GM12872 (cell line): ENCODE data around the gene WIPF3.

Experiments
- TF ChIP-seq, protein P1 (sequence below): IDR thresholded peaks from 3 replicates; pipeline ENCODE4 v1.5.1; 2011; ENCODE audit warnings: low read depth, mild to moderate bottlenecking, low read length, moderate library complexity; ENCODE audit not compliant: insufficient read depth

Gene WIPF3

DNA sequence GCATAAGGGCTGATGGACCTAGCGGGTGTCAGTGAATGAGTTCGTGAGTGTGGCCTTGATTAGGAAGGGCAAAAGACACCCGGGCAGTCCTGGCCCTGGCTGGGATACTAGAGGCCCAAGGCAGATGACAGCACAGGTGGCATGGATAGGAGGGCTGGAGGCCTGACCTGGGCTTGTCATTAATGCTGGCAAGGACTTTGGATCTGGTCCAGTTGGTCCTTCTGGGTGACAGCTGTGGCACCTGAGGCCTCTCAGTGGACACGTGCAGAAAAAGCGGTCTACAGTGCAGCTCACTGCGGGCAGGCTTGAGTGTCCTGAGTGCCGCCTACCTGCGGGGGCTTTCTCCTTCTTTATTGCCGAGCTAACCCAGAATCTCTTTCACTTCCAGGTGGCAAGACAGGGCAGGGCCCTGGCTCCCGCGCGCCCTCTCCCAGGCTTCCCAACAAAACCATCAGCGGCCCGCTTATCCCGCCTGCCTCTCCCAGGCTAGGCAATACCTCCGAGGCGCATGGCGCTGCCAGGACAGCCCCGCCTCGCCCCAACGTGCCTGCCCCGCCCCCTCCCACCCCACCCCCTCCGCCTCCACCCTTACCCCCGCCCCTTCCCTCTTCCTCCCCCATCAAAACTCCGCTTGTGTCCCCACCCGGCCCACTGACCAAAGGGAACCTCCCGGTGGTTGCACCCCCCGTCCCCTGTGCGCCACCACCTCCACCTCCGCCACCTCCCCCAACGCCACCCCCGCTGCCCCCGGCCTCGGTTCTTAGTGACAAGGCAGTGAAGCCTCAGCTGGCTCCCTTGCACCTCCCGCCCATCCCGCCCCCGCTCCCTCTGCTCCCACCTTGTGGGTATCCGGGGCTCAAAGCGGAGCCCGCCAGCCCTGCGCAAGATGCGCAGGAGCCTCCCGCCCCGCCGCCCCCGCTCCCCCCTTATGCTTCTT, 77.4 kb downstream of the WIPF3 start:
- TF ChIP-seq, protein P1, sequence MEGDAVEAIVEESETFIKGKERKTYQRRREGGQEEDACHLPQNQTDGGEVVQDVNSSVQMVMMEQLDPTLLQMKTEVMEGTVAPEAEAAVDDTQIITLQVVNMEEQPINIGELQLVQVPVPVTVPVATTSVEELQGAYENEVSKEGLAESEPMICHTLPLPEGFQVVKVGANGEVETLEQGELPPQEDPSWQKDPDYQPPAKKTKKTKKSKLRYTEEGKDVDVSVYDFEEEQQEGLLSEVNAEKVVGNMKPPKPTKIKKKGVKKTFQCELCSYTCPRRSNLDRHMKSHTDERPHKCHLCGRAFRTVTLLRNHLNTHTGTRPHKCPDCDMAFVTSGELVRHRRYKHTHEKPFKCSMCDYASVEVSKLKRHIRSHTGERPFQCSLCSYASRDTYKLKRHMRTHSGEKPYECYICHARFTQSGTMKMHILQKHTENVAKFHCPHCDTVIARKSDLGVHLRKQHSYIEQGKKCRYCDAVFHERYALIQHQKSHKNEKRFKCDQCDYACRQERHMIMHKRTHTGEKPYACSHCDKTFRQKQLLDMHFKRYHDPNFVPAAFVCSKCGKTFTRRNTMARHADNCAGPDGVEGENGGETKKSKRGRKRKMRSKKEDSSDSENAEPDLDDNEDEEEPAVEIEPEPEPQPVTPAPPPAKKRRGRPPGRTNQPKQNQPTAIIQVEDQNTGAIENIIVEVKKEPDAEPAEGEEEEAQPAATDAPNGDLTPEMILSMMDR, result no peak

GRCh38 chr7:29884399-29885272, 78.3 kb downstream of the WIPF3 start:
- TF ChIP-seq, protein P1, result no peak

DNA sequence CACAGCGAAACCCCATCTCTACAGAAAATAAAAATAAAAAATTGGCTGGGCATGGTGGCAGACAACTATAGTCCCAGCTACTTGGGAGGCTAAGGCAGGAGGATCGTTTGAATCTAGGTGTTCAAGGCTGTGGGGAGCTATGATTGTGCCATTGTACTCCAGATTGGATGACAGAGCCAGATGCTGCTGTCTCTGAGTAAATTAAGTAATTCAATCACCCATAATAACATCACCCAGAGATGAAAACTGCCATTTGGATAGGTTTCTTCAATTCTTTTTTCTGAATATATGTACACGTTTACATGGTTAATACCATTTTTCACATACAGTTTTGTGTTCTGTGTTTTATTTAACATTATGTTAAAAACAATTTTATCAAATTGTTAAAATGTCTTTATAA, 79.3 kb downstream of the WIPF3 start:
- TF ChIP-seq, protein P1, result no peak

DNA sequence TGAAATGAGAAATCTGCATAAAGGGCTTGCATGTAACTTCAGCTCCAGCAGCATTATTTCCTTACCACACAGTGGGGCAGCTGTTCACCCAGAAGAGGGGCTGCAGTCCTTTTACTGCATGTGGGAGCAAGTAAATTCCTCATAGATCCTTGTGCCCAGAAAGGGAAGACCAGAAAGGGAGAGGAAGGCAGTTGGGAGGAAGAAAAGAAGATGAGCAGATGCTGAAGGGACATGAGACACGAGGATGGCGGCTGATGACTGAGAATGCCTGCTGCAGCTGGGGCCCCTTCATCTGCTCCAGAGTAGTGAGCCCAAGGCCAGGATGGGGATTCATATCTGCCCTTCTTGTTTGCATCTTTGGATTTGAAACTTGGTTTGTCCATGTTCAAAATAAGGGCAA, 80.5 kb downstream of the WIPF3 start:
- TF ChIP-seq, protein P1, result no peak

GRCh38 chr7:29888006-29888405, 81.7 kb downstream of the WIPF3 start:
- TF ChIP-seq, protein P1, result no peak

GRCh38 chr7:29889288-29889687, 83.0 kb downstream of the WIPF3 start:
- TF ChIP-seq, protein P1, result no peak

DNA sequence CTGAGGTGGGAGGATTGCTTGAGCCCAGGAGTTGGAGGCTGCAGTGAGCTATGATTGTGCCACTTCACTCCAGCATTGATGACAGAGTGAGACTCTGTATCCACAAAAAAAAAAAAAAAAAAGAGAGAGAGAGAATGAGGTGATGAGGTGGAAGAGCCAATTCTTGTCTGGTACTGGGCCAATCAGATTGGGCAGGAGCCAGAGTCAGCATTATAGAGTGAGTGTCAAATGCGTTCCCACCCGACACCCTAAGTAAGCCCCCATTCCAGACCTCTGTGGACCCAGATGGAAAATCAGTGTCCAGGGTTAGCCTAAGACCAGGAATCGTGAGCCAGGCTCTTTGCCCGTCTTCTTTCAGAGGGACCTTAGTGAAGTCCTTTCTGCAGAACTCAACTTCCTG, 83.9 kb downstream of the WIPF3 start:
- TF ChIP-seq, protein P1, result no peak
